ENCODE data around the gene HEPN1. TPM values are rescaled to one million over a fixed set of nuclear protein-coding genes. Genes with fewer than 3 reads are reported as not detected.

Gene HEPN1
- total and polyA plus RNA-seq, 2 donors (not counting 3 experiments of a cell fraction or from before 2014, with no cell fraction given), result not detected

GRCh38 chr11:124886476-124886875 lies 32.6 kb upstream of the HEPN1 start:
- H3K9ac ChIP-seq (replicated peaks; ENCODE audit: extremely low read depth, insufficient read depth, low read length), result no peak overlapping the region
- no peak overlapping the region for H3K4me3 ChIP-seq (replicated peaks in 1 of 3; ENCODE audit: insufficient read depth in 1 of 3, low read depth in 1 of 3, low read length in 3 of 3)
- CTCF ChIA-PET, result interaction anchor here (3.4 to 4.8 kb wide), 2 partner anchors 10 to 12 kb away, joined by 16 to 29 read pairs; partner anchors contain the start of gene ROBO4
- no TSS peak for BruUV-seq (replicated peaks)
- H3K27ac ChIP-seq (ENCODE audit: insufficient read depth, low read depth, low read length), result no peak overlapping the region
- peaks cover 84% of the 10 kb centered on the region for H3K4me1 ChIP-seq (ENCODE audit: control insufficient read depth, extremely low read depth, insufficient read depth, low read length)
- DNase-seq (ENCODE audit: low read depth, low spot score) (no peak), FAIRE-seq (no peak)
- TF ChIP-seq, protein P1, sequence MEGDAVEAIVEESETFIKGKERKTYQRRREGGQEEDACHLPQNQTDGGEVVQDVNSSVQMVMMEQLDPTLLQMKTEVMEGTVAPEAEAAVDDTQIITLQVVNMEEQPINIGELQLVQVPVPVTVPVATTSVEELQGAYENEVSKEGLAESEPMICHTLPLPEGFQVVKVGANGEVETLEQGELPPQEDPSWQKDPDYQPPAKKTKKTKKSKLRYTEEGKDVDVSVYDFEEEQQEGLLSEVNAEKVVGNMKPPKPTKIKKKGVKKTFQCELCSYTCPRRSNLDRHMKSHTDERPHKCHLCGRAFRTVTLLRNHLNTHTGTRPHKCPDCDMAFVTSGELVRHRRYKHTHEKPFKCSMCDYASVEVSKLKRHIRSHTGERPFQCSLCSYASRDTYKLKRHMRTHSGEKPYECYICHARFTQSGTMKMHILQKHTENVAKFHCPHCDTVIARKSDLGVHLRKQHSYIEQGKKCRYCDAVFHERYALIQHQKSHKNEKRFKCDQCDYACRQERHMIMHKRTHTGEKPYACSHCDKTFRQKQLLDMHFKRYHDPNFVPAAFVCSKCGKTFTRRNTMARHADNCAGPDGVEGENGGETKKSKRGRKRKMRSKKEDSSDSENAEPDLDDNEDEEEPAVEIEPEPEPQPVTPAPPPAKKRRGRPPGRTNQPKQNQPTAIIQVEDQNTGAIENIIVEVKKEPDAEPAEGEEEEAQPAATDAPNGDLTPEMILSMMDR (IDR thresholded peaks at IDR 0.05; ENCODE audit: extremely low read depth in 1 of 2, insufficient read depth in 1 of 2, low read depth in 1 of 2, low read length in 2 of 2), result no peak
- TF ChIP-seq EZH2 (IDR thresholded peaks at IDR 0.05; ENCODE audit: borderline replicate concordance, low read depth, low read length, severe bottlenecking) (no peak), GATA2 (IDR thresholded peaks at IDR 0.05; ENCODE audit: insufficient read depth, insufficient read length, low read depth, low read length) (no peak), POLR2AphosphoS5 (IDR thresholded peaks at IDR 0.05; ENCODE audit: insufficient read depth, low read depth, low read length) (no peak), POLR2A (IDR thresholded peaks at IDR 0.05; ENCODE audit: low read depth, low read length) (no peak), MYC (IDR thresholded peaks at IDR 0.05; ENCODE audit: low read depth, low read length) (no peak), JUN (IDR thresholded peaks at IDR 0.05; ENCODE audit: borderline replicate concordance, insufficient read depth, insufficient read length, low read depth) (no peak), MAX (IDR thresholded peaks at IDR 0.05; ENCODE audit: insufficient read depth, insufficient read length) (no peak), FOS (IDR thresholded peaks at IDR 0.05; ENCODE audit: borderline replicate concordance, insufficient read depth, low read length) (no peak)
- POLR2A ChIA-PET, result interaction anchor here (1.2 to 3.8 kb wide), 3 partner anchors 9 to 67 kb away, joined by 5 to 23 read pairs (median 10); partner anchors contain the start of genes CCDC15 and ROBO4
- dilution Hi-C loops (cut with MboI; ENCODE audit: extremely low pct_ligation_motif_present, low sequenced_read_pairs), result no loop called here
- no peaks in the 10 kb centered on the region for H3K9me1 ChIP-seq (replicated peaks; ENCODE audit: control insufficient read depth, extremely low read depth, insufficient read depth, low read length)
- H3K36me3 ChIP-seq (ENCODE audit: control insufficient read depth in 2 of 2, extremely low read depth in 1 of 2, insufficient read depth in 2 of 2, low read length in 2 of 2), result peaks cover 55 to 56% of the 10 kb centered on the region in 2 experiments
- H2AFZ ChIP-seq (ENCODE audit: low read depth, low read length), result no peak overlapping the region
- no peaks in the 10 kb centered on the region for H3K9me3 ChIP-seq (replicated peaks; ENCODE audit: control insufficient read depth, insufficient read depth, low read length)
- no peaks in the 10 kb centered on the region for H4K20me1 ChIP-seq (replicated peaks; ENCODE audit: control insufficient read depth, extremely low read depth, insufficient read depth, low read length)
- no peak overlapping the region for H3K4me2 ChIP-seq (ENCODE audit: insufficient read depth, low read length)
- H3K79me2 ChIP-seq (ENCODE audit: control insufficient read depth, insufficient read depth, low read length), result peaks cover 38% of the 10 kb centered on the region
- intact Hi-C loops (cut with micrococcal nuclease), result no loop called here
- H3K27me3 ChIP-seq (ENCODE audit: control insufficient read depth in 2 of 2, insufficient read depth in 2 of 2, low read length in 2 of 2), result no peaks in the 10 kb centered on the region

Measured in endothelial cell of umbilical vein (primary cell).